Astrocyte of the cerebellum (primary cell): ENCODE data around the gene NOL3.
A peak's percentile ranks its signal among the peaks of the same experiment; 100 is the strongest.

Experiments used
- DNase-seq: peaks from one replicate; pipeline ENCODE4 v3.0.0-alpha.2; 2011; ENCODE audit warnings: low read depth
- H3K4me3 ChIP-seq: 2 replicates; pipeline ENCODE4 v1.5.1; 2011; ENCODE audit warnings: mild to moderate bottlenecking, low read depth, low read length, moderate library complexity
- CTCF ChIP-seq: IDR thresholded peaks from 2 replicates; pipeline ENCODE4 v1.5.1; 2012; ENCODE audit warnings: low read length, low read depth, moderate library complexity, mild to moderate bottlenecking; ENCODE audit errors: missing control alignments
- in situ Hi-C: cut with HindIII; loops from 2 replicates; pipeline ENCODE4 v1.10.0; 2017; ENCODE audit warnings: low sequenced_read_pairs

The NOL3 gene

GRCh38 chr16:67179421-67180080, 9.2 kb downstream of the NOL3 start:
- no peak for DNase-seq
- in situ Hi-C loops = no loop called here
- no peak for TF ChIP-seq CTCF
- H3K4me3 ChIP-seq = no peak overlapping the region

GRCh38 chr16:67180166-67180565, 9.8 kb downstream of the NOL3 start:
- no peak for DNase-seq
- in situ Hi-C loops = no loop called here
- TF ChIP-seq CTCF = no peak
- H3K4me3 ChIP-seq = no peak overlapping the region

- no peak for TF ChIP-seq CTCF
- peak; percentile 72 for DNase-seq
- H3K4me3 ChIP-seq = no peak overlapping the region
- in situ Hi-C loops = no loop called here
Observed at GRCh38 chr16:67181346-67181745, 11.0 kb downstream of the NOL3 start.

- no peak for DNase-seq
- in situ Hi-C loops = no loop called here
- no peak overlapping the region for H3K4me3 ChIP-seq
- no peak for TF ChIP-seq CTCF
Observed at GRCh38 chr16:67182288-67182687, 11.9 kb downstream of the NOL3 start.

GRCh38 chr16:67183284-67183626, 12.9 kb downstream of the NOL3 start:
- in situ Hi-C loops = no loop called here
- H3K4me3 ChIP-seq = peak overlapping the region; percentile 58
- no peak for DNase-seq
- TF ChIP-seq CTCF = no peak

- in situ Hi-C loops = no loop called here
- H3K4me3 ChIP-seq = peak within 1 kb of the TSS; percentile 58
- TF ChIP-seq CTCF = no peak
- peak; percentile 92 for DNase-seq
Observed at GRCh38 chr16:67183627-67184452, 13.5 kb downstream of the NOL3 start, which contains the start of gene MATCAP1. Gene MATCAP1 (minus strand): TSS chr16:67183963. CDS start chr16:67180610, 3,353 bp downstream.
